ENCODE results near the gene FRMD8. TPM values are rescaled to one million over a fixed set of nuclear protein-coding genes. Genes with fewer than 3 reads are reported as not detected.

Gene FRMD8
- 10 to 100 TPM; 51.0 to 54.7 TPM for total RNA-seq

- ChIA-PET CTCF (interaction anchor here (1.0 to 5.9 kb wide), 5 partner anchors 19 to 124 kb away, joined by 3 to 46 read pairs (median 3); no protein-coding TSS in a partner anchor), POLR2A (interaction anchor here (1.5 to 15.4 kb wide), 6 partner anchors 34 to 139 kb away, joined by 3 to 253 read pairs (median 11); partner anchors contain the start of genes MALAT1, NEAT1, POLA2 and SCYL1)
- Mint-ChIP-seq H3K9me3 (ENCODE audit: insufficient read depth) (no peaks in the 10 kb centered on the region), H3K36me3 (ENCODE audit: low read depth) (peaks cover 25% of the 10 kb centered on the region), H3K27ac (peak within 1 kb of the TSS; percentile 97), H3K4me3 (peak within 1 kb of the TSS; percentile 94), H3K27me3 (ENCODE audit: low read depth) (no peaks in the 10 kb centered on the region), H3K4me1 (ENCODE audit: low read depth) (peaks cover 76% of the 10 kb centered on the region)
- peak; percentile 64 for ATAC-seq
- DNase-seq, result peak; percentile 89
These were observed at the start of gene FRMD8 for GRCh38 chr11:65386307-65387140. Gene FRMD8, plus strand, starts transcription at chr11:65386637. Its CDS starts 400 bp downstream, at chr11:65387037.

- Mint-ChIP-seq H3K27ac (no peak overlapping the region), H3K4me1 (ENCODE audit: low read depth) (peaks cover 34% of the 10 kb centered on the region), H3K36me3 (ENCODE audit: low read depth) (peaks cover 37% of the 10 kb centered on the region), H3K27me3 (ENCODE audit: low read depth) (no peaks in the 10 kb centered on the region), H3K4me3 (no peak overlapping the region), H3K9me3 (ENCODE audit: insufficient read depth) (no peaks in the 10 kb centered on the region)
- ATAC-seq (no peak), DNase-seq (no peak)
- ChIA-PET POLR2A (interaction anchor here (0.9 kb wide), 1 partner anchor 9 kb away, joined by 4 read pairs; no protein-coding TSS in a partner anchor), CTCF (interaction anchor here (1.0 to 2.7 kb wide), 4 partner anchors 9 to 172 kb away, joined by 3 to 14 read pairs (median 6); partner anchors contain the start of gene CDC42EP2)
These were observed 47.8 kb upstream of the FRMD8 start for GRCh38 chr11:65338676-65339075.

DNA sequence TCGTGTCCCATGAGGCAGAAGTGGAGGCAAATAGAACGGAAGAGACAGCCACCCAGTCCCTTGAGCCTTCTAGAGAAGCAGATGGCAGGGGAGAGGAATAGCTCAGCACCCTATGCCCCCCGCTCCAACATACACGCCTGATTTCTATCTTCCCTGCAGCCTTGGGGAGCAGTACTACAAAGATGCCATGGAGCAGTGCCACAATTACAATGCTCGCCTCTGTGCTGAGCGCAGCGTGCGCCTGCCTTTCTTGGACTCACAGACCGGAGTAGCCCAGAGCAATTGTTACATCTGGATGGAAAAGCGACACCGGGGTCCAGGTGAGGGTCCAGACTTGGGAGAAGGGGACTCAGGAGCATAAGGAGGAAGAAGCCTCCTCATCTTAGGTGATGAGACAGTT lies 46.2 kb upstream of the FRMD8 start:
- CTCF ChIA-PET, result interaction anchor here (0.8 to 2.7 kb wide), 4 partner anchors 13 to 65 kb away, joined by 3 to 14 read pairs (median 4); partner anchors contain the start of gene CDC42EP2
- Mint-ChIP-seq H3K27me3 (ENCODE audit: low read depth) (no peaks in the 10 kb centered on the region), H3K4me3 (no peak overlapping the region), H3K36me3 (ENCODE audit: low read depth) (peaks cover 42% of the 10 kb centered on the region), H3K27ac (no peak overlapping the region), H3K9me3 (ENCODE audit: insufficient read depth) (no peaks in the 10 kb centered on the region), H3K4me1 (ENCODE audit: low read depth) (peaks cover 24% of the 10 kb centered on the region)
- ATAC-seq, result no peak
- POLR2A ChIA-PET, result no interaction called here
- no peak for DNase-seq

GRCh38 chr11:65341856-65342255 lies 44.6 kb upstream of the FRMD8 start:
- peaks cover 48% of the 10 kb centered on the region for H3K36me3 Mint-ChIP-seq (ENCODE audit: low read depth)
- DNase-seq, result no peak
- peaks cover 18% of the 10 kb centered on the region for H3K4me1 Mint-ChIP-seq (ENCODE audit: low read depth)

DNA sequence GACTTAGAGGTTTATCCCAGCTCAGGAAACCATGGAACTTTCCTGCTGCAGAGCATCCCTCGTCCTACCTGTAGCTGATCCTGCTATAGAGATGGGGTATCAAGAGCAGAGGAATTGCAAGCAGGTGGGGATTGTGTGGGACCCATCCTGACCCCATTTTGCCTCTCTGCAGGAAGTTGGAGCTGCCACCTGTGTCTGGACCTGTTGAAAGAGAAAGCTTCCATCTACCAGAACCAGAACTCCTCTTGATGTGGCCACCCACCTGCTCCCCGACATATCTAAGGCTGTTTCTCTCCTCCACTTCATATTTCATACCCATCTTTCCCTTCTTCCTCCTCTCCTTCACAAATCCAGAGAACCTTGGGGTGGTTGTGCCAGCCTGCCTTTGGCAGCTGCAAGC lies 34.9 kb upstream of the FRMD8 start:
- DNase-seq (no peak), ATAC-seq (no peak)
- no peak overlapping the region for H3K27ac Mint-ChIP-seq
- peaks cover 37% of the 10 kb centered on the region for H3K36me3 Mint-ChIP-seq (ENCODE audit: low read depth)
- CTCF ChIA-PET, result interaction anchor here (1.0 to 4.5 kb wide), 7 partner anchors 10 to 36 kb away, joined by 3 to 18 read pairs (median 7); partner anchors contain the start of genes CDC42EP2 and DPF2
- H3K27me3 Mint-ChIP-seq (ENCODE audit: low read depth), result no peaks in the 10 kb centered on the region
- no peaks in the 10 kb centered on the region for H3K9me3 Mint-ChIP-seq (ENCODE audit: insufficient read depth)
- peaks cover 19% of the 10 kb centered on the region for H3K4me1 Mint-ChIP-seq (ENCODE audit: low read depth)
- POLR2A ChIA-PET, result interaction anchor here (0.6 to 1.2 kb wide), 3 partner anchors 89 to 147 kb away, joined by 3 read pairs; partner anchors contain the start of genes MALAT1 and POLA2
- no peak overlapping the region for H3K4me3 Mint-ChIP-seq

More at GRCh38 chr11:65341856-65342255, 44.6 kb upstream of the FRMD8 start:
- ChIA-PET CTCF (interaction anchor here (0.8 to 3.0 kb wide), 3 partner anchors 8 to 12 kb away, joined by 3 to 12 read pairs (median 3); partner anchors contain the start of gene DPF2), POLR2A (no interaction called here)
- no peak for ATAC-seq
- Mint-ChIP-seq H3K9me3 (ENCODE audit: insufficient read depth) (no peaks in the 10 kb centered on the region), H3K4me3 (no peak overlapping the region), H3K27ac (no peak overlapping the region), H3K27me3 (ENCODE audit: low read depth) (no peaks in the 10 kb centered on the region)

GRCh38 chr11:65352783-65353182 lies 33.7 kb upstream of the FRMD8 start:
- ChIA-PET POLR2A (no interaction called here), CTCF (interaction anchor here (0.7 to 4.5 kb wide), 5 partner anchors 13 to 127 kb away, joined by 3 to 18 read pairs (median 7); partner anchors contain the start of genes CDC42EP2 and DPF2)
- Mint-ChIP-seq H3K27me3 (ENCODE audit: low read depth) (no peaks in the 10 kb centered on the region), H3K9me3 (ENCODE audit: insufficient read depth) (no peaks in the 10 kb centered on the region), H3K4me1 (ENCODE audit: low read depth) (peaks cover 19% of the 10 kb centered on the region), H3K27ac (no peak overlapping the region), H3K4me3 (no peak overlapping the region), H3K36me3 (ENCODE audit: low read depth) (peaks cover 34% of the 10 kb centered on the region)
- ATAC-seq (no peak), DNase-seq (no peak)

- no peaks in the 10 kb centered on the region for H3K9me3 Mint-ChIP-seq (ENCODE audit: insufficient read depth)
- DNase-seq, result no peak
- no peak overlapping the region for H3K27ac Mint-ChIP-seq
- peaks cover 5% of the 10 kb centered on the region for H3K27me3 Mint-ChIP-seq (ENCODE audit: low read depth)
- POLR2A ChIA-PET, result interaction anchor here (1.0 to 1.1 kb wide), 2 partner anchors 69 to 147 kb away, joined by 3 to 6 read pairs; partner anchors contain the start of gene NEAT1
- H3K4me3 Mint-ChIP-seq, result peak overlapping the region; percentile 7
- H3K4me1 Mint-ChIP-seq (ENCODE audit: low read depth), result peaks cover 24% of the 10 kb centered on the region
- no peak for ATAC-seq
- CTCF ChIA-PET, result interaction anchor here (0.7 to 4.5 kb wide), 5 partner anchors 14 to 128 kb away, joined by 3 to 18 read pairs (median 7); partner anchors contain the start of genes CDC42EP2 and DPF2
- H3K36me3 Mint-ChIP-seq (ENCODE audit: low read depth), result peaks cover 31% of the 10 kb centered on the region
These were observed 33.1 kb upstream of the FRMD8 start for GRCh38 chr11:65353376-65353775.

GRCh38 chr11:65353900-65354264 lies 32.6 kb upstream of the FRMD8 start:
- DNase-seq (no peak), ATAC-seq (no peak)
- ChIA-PET POLR2A (interaction anchor here (1.0 to 1.1 kb wide), 3 partner anchors 69 to 148 kb away, joined by 3 to 6 read pairs (median 4); partner anchors contain the start of gene NEAT1), CTCF (interaction anchor here (1.0 to 2.3 kb wide), 3 partner anchors 24 to 128 kb away, joined by 3 to 7 read pairs (median 4); partner anchors contain the start of gene CDC42EP2)
- Mint-ChIP-seq H3K9me3 (ENCODE audit: insufficient read depth) (no peaks in the 10 kb centered on the region), H3K27ac (no peak overlapping the region), H3K27me3 (ENCODE audit: low read depth) (peaks cover 5% of the 10 kb centered on the region), H3K36me3 (ENCODE audit: low read depth) (peaks cover 26% of the 10 kb centered on the region), H3K4me3 (peak overlapping the region; percentile 7), H3K4me1 (ENCODE audit: low read depth) (peaks cover 24% of the 10 kb centered on the region)

- Mint-ChIP-seq H3K27me3 (ENCODE audit: low read depth) (peaks cover 5% of the 10 kb centered on the region), H3K36me3 (ENCODE audit: low read depth) (peaks cover 22% of the 10 kb centered on the region), H3K4me3 (peak within 1 kb of the TSS; percentile 77), H3K27ac (peak within 1 kb of the TSS; percentile 72), H3K4me1 (ENCODE audit: low read depth) (peaks cover 24% of the 10 kb centered on the region), H3K9me3 (ENCODE audit: insufficient read depth) (no peaks in the 10 kb centered on the region)
- ChIA-PET POLR2A (interaction anchor here (1.0 to 1.1 kb wide), 3 partner anchors 68 to 148 kb away, joined by 3 to 6 read pairs (median 4); partner anchors contain the start of gene NEAT1), CTCF (interaction anchor here (1.0 to 1.2 kb wide), 2 partner anchors 39 to 129 kb away, joined by 3 to 4 read pairs; partner anchors contain the start of gene CDC42EP2)
- peak; percentile 98 for ATAC-seq
- peak; percentile 99 for DNase-seq
These were observed 32.0 kb upstream of the FRMD8 start, which contains the start of gene TIGD3 for GRCh38 chr11:65354265-65355012. Gene TIGD3, plus strand, starts transcription at chr11:65354751. Its CDS starts 1,058 bp downstream, at chr11:65355809.

DNA sequence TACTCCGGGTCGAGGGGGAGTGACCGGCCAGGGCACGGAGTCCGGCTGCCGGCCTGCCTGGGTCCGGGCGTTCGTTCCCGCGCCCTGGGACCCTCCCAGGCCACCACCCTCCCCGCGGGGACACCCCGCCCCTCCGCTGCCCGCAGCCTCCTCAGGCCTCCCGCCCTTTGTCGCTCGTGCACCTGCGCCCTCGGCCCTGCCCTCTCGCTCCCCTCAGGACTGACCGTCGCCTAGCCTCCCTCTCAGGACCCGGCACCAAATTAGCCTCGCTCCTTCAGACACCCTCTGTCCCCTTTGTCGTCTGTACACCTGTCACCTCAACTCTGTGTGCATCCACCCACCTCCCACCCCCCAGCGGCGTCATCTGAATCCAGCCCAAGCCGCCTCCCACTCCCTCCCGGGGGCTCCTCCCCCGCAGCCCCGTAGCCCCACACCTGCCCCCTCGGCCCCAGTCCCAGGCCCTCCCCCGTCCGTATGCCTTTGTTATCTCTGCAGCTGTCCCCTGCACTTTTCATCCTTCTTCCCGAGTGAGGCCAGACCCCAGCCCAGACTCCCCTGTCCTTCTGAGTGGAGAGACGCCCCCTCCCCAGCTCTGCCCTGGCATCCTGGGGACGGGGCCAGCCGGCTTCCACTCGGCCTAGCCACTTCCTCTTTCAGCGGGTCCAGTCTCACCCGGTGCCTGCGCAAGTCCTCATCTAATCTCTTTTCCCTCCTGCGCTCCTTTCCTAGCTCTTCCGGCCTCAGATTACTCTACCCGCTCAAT lies 31.2 kb upstream of the FRMD8 start:
- ChIA-PET POLR2A (interaction anchor here (1.2 to 2.3 kb wide), 2 partner anchors 66 to 145 kb away, joined by 4 to 9 read pairs; no protein-coding TSS in a partner anchor), CTCF (interaction anchor here (0.7 to 1.6 kb wide), 2 partner anchors 8 to 25 kb away, joined by 3 to 6 read pairs; no protein-coding TSS in a partner anchor)
- peaks cover 5% of the 10 kb centered on the region for H3K27me3 Mint-ChIP-seq (ENCODE audit: low read depth)
- H3K27ac Mint-ChIP-seq, result peak overlapping the region; percentile 72
- H3K9me3 Mint-ChIP-seq (ENCODE audit: insufficient read depth), result no peaks in the 10 kb centered on the region
- DNase-seq (peak; percentile 72), ATAC-seq (peak; percentile 31)
- H3K4me3 Mint-ChIP-seq, result peak overlapping the region; percentile 77
- H3K36me3 Mint-ChIP-seq (ENCODE audit: low read depth), result peaks cover 18% of the 10 kb centered on the region
- peaks cover 24% of the 10 kb centered on the region for H3K4me1 Mint-ChIP-seq (ENCODE audit: low read depth)
